A673 (cell line): ENCODE data around the gene CDSN. TPM values are rescaled to one million over a fixed set of nuclear protein-coding genes. Genes with fewer than 3 reads are reported as not detected.

Experiments
- BruUV-seq: library from RNA; stranded (reverse); fragments of 400-500 nt; replicated peaks from 2 replicates; lab custom pipeline; 2021; lab: Mats Ljungman, UMichigan
- CTCF ChIA-PET: fragments of 300-600 bp; sonication (Branson Sonifier 250); formaldehyde crosslinking; loops from one replicate; lab custom pipeline; 2022; ENCODE audit warnings: antibody characterized with exemption; lab: Charles Lee
- POLR2A ChIA-PET: fragments of 300-600 bp; sonication (Branson Sonifier 250); formaldehyde crosslinking; loops from one replicate; lab custom pipeline; 2022; ENCODE audit warnings: antibody characterized with exemption; ENCODE audit not compliant: low non-redundant PET; lab: Charles Lee
- DNase-seq: peaks from one replicate; pipeline ENCODE4 v3.0.0-alpha.2; 2015; ENCODE audit warnings: low spot score
- H3K27ac ChIP-seq: fragments of 200-600 bp; sonication (generic); 2 replicates; pipeline ENCODE4 v1.5.1; 2016; ENCODE audit warnings: mixed run types, low read depth, mild to moderate bottlenecking, mixed read lengths, antibody characterized with exemption, low read length; ENCODE audit not compliant: poor library complexity, severe bottlenecking
- H3K27me3 ChIP-seq: fragments of 200-600 bp; sonication (generic); replicated peaks from 2 replicates; pipeline ENCODE4 v1.6.1; 2017; ENCODE audit warnings: mixed run types, low read depth, mild to moderate bottlenecking, mixed read lengths, antibody characterized with exemption, low read length; ENCODE audit not compliant: insufficient read depth, poor library complexity
- H3K36me3 ChIP-seq: fragments of 200-600 bp; sonication (generic); 2 replicates; pipeline ENCODE4 v1.6.1; 2016; ENCODE audit warnings: mixed run types, mild to moderate bottlenecking, mixed read lengths, antibody characterized with exemption, low read length; ENCODE audit not compliant: insufficient read depth, poor library complexity, severe bottlenecking
- H3K4me1 ChIP-seq: fragments of 200-600 bp; sonication (generic); 2 replicates; pipeline ENCODE4 v1.6.1; 2017; ENCODE audit warnings: mixed run types, mild to moderate bottlenecking, mixed read lengths, antibody characterized with exemption, low read length; ENCODE audit not compliant: insufficient read depth, poor library complexity, severe bottlenecking
- H3K4me3 ChIP-seq: fragments of 200-600 bp; sonication (generic); 2 replicates; pipeline ENCODE4 v1.5.1; 2016; ENCODE audit warnings: low read depth, mixed run types, mild to moderate bottlenecking, mixed read lengths, low read length; ENCODE audit not compliant: poor library complexity, severe bottlenecking
- H3K9me3 ChIP-seq: fragments of 200-600 bp; sonication (generic); 2 replicates; pipeline ENCODE4 v1.6.1; 2016; ENCODE audit warnings: mixed run types, low read depth, mild to moderate bottlenecking, mixed read lengths, antibody characterized with exemption, low read length; ENCODE audit not compliant: poor library complexity, severe bottlenecking
- EZH2 ChIP-seq: fragments of 200-600 bp; sonication (generic); IDR thresholded peaks from 2 replicates; pipeline ENCODE4 v1.6.1; 2017; ENCODE audit warnings: borderline replicate concordance, low read depth, mild to moderate bottlenecking, mixed read lengths, antibody characterized with exemption, low read length; ENCODE audit not compliant: poor library complexity, severe bottlenecking
- intact Hi-C: fragments of 100-400 bp; cut with micrococcal nuclease; formaldehyde crosslinking; loops from one replicate; pipeline ENCODE4 v1.10.0; 2022; ENCODE audit not compliant: unreplicated experiment
- total RNA-seq: library from RNA; stranded (reverse); gene quantifications from 2 replicates; pipeline ENCODE4 v1.2.3, GENCODE V29; 2021
- TF ChIP-seq, protein P1 (sequence below): fragments of 300-800, 200-600 bp; sonication (generic); conservative IDR thresholded peaks from 2 replicates; pipeline ENCODE4 v1.5.1; 2017; ENCODE audit warnings: low read depth, mild to moderate bottlenecking, antibody characterized with exemption, low read length, moderate library complexity, mixed read lengths

Gene CDSN
- total RNA-seq, 1 experiment from 2014 or later, result not detected

DNA sequence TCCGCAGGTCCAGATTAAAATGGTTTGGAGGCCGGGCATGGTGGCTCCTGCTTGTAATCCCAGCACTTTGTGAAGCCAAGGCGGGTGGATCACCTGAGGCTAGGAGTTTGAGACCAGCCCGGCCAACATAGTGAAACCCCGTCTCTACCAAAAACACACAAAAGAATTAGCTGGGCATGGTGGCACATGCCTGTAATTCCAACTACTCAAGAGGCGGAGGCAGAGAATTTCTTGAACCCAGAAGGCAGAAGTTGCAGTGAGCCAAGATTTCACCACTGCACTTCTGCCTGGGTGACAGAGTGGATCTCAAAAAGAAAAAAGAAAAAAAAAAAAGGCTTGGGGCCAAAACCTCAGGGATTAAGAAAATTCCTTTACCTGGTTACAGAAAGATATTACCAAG lies 38.4 kb downstream of the CDSN start:
- intact Hi-C loops, result no loop called here
- CTCF ChIA-PET, result no interaction called here
- POLR2A ChIA-PET, result no interaction called here
- BruUV-seq, result no TSS peak
- Histone ChIP-seq H3K27ac (no peak overlapping the region), H3K27me3 (no peaks in the 10 kb centered on the region), H3K36me3 (no peaks in the 10 kb centered on the region), H3K9me3 (no peaks in the 10 kb centered on the region), H3K4me1 (peaks cover 12% of the 10 kb centered on the region), H3K4me3 (no peak overlapping the region)
- DNase-seq, result no peak
- TF ChIP-seq, protein P1, sequence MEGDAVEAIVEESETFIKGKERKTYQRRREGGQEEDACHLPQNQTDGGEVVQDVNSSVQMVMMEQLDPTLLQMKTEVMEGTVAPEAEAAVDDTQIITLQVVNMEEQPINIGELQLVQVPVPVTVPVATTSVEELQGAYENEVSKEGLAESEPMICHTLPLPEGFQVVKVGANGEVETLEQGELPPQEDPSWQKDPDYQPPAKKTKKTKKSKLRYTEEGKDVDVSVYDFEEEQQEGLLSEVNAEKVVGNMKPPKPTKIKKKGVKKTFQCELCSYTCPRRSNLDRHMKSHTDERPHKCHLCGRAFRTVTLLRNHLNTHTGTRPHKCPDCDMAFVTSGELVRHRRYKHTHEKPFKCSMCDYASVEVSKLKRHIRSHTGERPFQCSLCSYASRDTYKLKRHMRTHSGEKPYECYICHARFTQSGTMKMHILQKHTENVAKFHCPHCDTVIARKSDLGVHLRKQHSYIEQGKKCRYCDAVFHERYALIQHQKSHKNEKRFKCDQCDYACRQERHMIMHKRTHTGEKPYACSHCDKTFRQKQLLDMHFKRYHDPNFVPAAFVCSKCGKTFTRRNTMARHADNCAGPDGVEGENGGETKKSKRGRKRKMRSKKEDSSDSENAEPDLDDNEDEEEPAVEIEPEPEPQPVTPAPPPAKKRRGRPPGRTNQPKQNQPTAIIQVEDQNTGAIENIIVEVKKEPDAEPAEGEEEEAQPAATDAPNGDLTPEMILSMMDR, result no peak
- no peak for TF ChIP-seq EZH2

DNA sequence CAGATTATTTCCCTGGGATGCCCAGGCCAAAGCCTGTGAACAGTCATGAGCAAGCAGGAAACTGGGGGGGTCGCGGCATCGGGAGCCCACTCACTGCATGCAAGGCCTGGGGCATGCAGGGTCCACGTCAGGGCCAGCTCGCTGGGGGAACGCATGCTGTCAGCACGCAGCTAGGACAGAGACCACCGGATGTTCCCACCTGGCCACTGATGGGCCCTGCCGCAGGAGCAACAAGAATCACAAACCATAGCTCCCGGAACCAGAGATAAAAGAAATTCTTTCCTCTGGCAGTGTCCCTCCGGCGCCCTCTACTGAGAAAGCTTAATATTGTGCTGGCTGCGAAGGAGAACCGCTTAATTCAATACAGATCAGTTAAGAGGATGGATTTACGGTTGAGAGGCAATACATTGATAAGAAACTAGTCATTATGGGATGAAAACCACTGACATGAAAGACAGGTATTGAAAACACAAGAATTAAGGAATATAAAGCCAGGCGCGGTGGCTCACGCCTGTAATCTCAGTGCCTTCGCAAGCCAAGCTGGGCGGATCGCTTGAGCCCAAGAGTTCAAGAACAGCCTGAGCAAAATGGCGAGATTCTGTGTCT lies 40.5 kb downstream of the CDSN start:
- POLR2A ChIA-PET, result interaction anchor here (0.6 kb wide), 2 partner anchors 452 to 873 kb away, joined by 3 read pairs; no protein-coding TSS in a partner anchor
- no peak overlapping the region for H3K27ac ChIP-seq
- CTCF ChIA-PET, result interaction anchor here (0.6 to 1.9 kb wide), 15 partner anchors 9 to 538 kb away, joined by 3 to 23 read pairs (median 4); partner anchors contain the start of gene DHX16
- TF ChIP-seq, protein P1, result peak; percentile 91
- TF ChIP-seq EZH2, result no peak
- BruUV-seq, result no TSS peak
- H3K9me3 ChIP-seq, result no peaks in the 10 kb centered on the region
- peaks cover 8% of the 10 kb centered on the region for H3K4me1 ChIP-seq
- H3K4me3 ChIP-seq, result no peak overlapping the region
- intact Hi-C loops, result no loop called here
- no peaks in the 10 kb centered on the region for H3K27me3 ChIP-seq
- peak; percentile 82 for DNase-seq
- H3K36me3 ChIP-seq, result no peaks in the 10 kb centered on the region

DNA sequence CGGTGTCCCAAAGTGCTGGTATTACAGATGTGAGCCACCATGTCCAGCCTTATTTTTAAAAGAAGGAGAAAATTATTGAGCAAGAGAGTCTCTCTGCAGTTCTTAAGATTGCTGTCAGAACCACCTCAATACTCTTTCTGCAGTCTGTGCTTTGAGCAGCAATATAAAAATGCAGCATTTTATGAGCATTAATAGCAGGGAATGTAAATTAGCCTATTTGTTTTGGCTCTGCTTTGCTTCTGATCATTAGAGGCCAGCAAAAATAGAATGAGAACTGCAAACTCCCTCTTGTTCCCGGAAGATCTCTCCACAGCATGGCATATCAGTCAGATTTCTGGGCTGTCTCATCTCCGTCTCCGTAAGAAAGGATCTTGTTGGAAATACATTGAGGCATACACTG lies 43.6 kb downstream of the CDSN start:
- Histone ChIP-seq H3K4me3 (no peak overlapping the region), H3K9me3 (no peaks in the 10 kb centered on the region), H3K27me3 (no peaks in the 10 kb centered on the region), H3K36me3 (no peaks in the 10 kb centered on the region), H3K27ac (no peak overlapping the region), H3K4me1 (peaks cover 9% of the 10 kb centered on the region)
- BruUV-seq, result no TSS peak
- intact Hi-C loops, result no loop called here
- ChIA-PET POLR2A (no interaction called here), CTCF (no interaction called here)
- no peak for DNase-seq
- TF ChIP-seq, protein P1, result no peak
- TF ChIP-seq EZH2, result no peak
